Thyroid gland (tissue), 4 donors: ENCODE measurements around the gene CHEK1. TPM values are rescaled to one million over a fixed set of nuclear protein-coding genes. Genes with fewer than 3 reads are reported as not detected.

ENCODE experiments used
- DNase-seq, 2 donors: peaks; one replicate each; pipeline ENCODE4 v3.0.0-alpha.2; 2019
- H3K27ac ChIP-seq, 3 donors: fragments of 200-600 bp; sonication (generic); 1 replicate in 2 of 3; 2 replicates in 1 of 3; pipeline ENCODE4 v1.5.1; 2016 to 2019; ENCODE audit warnings: mild to moderate bottlenecking in 1 of 3, moderate library complexity in 1 of 3
- H3K27me3 ChIP-seq: fragments of 200-600 bp; sonication (generic); one replicate; pipeline ENCODE4 v1.5.1; 2019
- H3K36me3 ChIP-seq, 2 donors: fragments of 200-600 bp; sonication (generic); one replicate each; pipeline ENCODE4 v1.5.1; 2016 to 2019
- H3K4me1 ChIP-seq, 2 donors: fragments of 200-600 bp; sonication (generic); one replicate each; pipeline ENCODE4 v1.5.1; 2017 to 2019
- H3K4me3 ChIP-seq, 3 donors: fragments of 200-600 bp; sonication (generic); replicated peaks in 1 of 3; 1 replicate in 2 of 3; 2 replicates in 1 of 3; pipeline ENCODE4 v1.5.1; 2016; ENCODE audit warnings: mild to moderate bottlenecking in 1 of 3
- H3K9me3 ChIP-seq: fragments of 200-600 bp; sonication (generic); one replicate; pipeline ENCODE4 v1.5.1; 2017
- CTCF ChIP-seq, 6 experiments: fragments of 200-600 bp in 3 of 6; fragments of 450-650 bp in 3 of 6; sonication (generic) in 3 of 6; IDR thresholded peaks; one replicate each; pipeline ENCODE4 v1.5.1; 2016 to 2019; ENCODE audit warnings: antibody characterized with exemption in 6 of 6, mild to moderate bottlenecking in 2 of 6, inconsistent platforms in 1 of 6, moderate library complexity in 1 of 6
- POLR2A ChIP-seq, 2 donors: fragments of 450-650 bp; IDR thresholded peaks; one replicate each; pipeline ENCODE4 v1.6.1; 2017; ENCODE audit warnings: antibody characterized with exemption in 2 of 2, mild to moderate bottlenecking in 2 of 2, moderate library complexity in 1 of 2
- WGBS, 2 donors: methylation state at CpG; one replicate each; pipeline ENCODE4 v1.1.5; 2017; 5-methylcytosine and 5-hydroxymethylcytosine counted together
- intact Hi-C: fragments of 100-400 bp; cut with DNase I; formaldehyde crosslinking; loops from one replicate; pipeline ENCODE4 v1.15.1; 2023
- total RNA-seq, 4 donors: library from RNA; depleted of rRNA; stranded (reverse); fragments of >200 nt; gene quantifications; one replicate each; pipeline ENCODE4 v1.2.3, GENCODE V29; 2016

CHEK1 gene
- total RNA-seq, 4 donors from 2014 or later, result 0.78 to 3.4 (median 1.4) TPM

GRCh38 chr11:125685228-125685627 lies 60.3 kb downstream of the CHEK1 start:
- Histone ChIP-seq H3K27me3 (no peaks in the 10 kb centered on the region), H3K9me3 (no peaks in the 10 kb centered on the region), H3K4me3 (no peak overlapping the region), H3K4me1 (no peaks in the 10 kb centered on the region), H3K27ac (no peak overlapping the region), H3K36me3 (no peaks in the 10 kb centered on the region)
- TF ChIP-seq POLR2A (IDR thresholded peaks at IDR 0.05) (no peak), CTCF (IDR thresholded peaks at IDR 0.05) (no peak)
- DNase-seq, result no peak
- intact Hi-C loops, result no loop called here
- WGBS, 2 donors, result 62 to 67% methylated on average over 9 of the region's 9 CpGs

GRCh38 chr11:125688066-125688465 lies 63.1 kb downstream of the CHEK1 start:
- 96 to 97% methylated on average over 9 to 11 of the region's 11 CpGs for WGBS, 2 donors
- Histone ChIP-seq H3K27ac (no peak overlapping the region), H3K4me1 (no peaks in the 10 kb centered on the region), H3K36me3 (no peaks in the 10 kb centered on the region), H3K4me3 (no peak overlapping the region), H3K27me3 (no peaks in the 10 kb centered on the region), H3K9me3 (no peaks in the 10 kb centered on the region)
- TF ChIP-seq CTCF (IDR thresholded peaks at IDR 0.05) (no peak), POLR2A (IDR thresholded peaks at IDR 0.05) (no peak)
- intact Hi-C loops, result no loop called here
- DNase-seq, result no peak

- no peak for DNase-seq
Observed at GRCh38 chr11:125688632-125689031, 63.7 kb downstream of the CHEK1 start.

GRCh38 chr11:125689274-125689859 lies 64.4 kb downstream of the CHEK1 start:
- Histone ChIP-seq H3K36me3 (no peaks in the 10 kb centered on the region), H3K27me3 (no peaks in the 10 kb centered on the region), H3K27ac (no peak overlapping the region), H3K9me3 (no peaks in the 10 kb centered on the region), H3K4me1 (no peaks in the 10 kb centered on the region), H3K4me3 (no peak overlapping the region)
- 82 to 91% methylated on average over 6 of the region's 6 CpGs for WGBS, 2 donors
- intact Hi-C loops, result no loop called here
- DNase-seq, result no peak
- no peak for TF ChIP-seq CTCF (IDR thresholded peaks at IDR 0.05)
- TF ChIP-seq POLR2A (IDR thresholded peaks at IDR 0.05), result no peak

More at GRCh38 chr11:125688632-125689031, 63.7 kb downstream of the CHEK1 start:
- H3K9me3 ChIP-seq, result no peaks in the 10 kb centered on the region
- no peak overlapping the region for H3K4me3 ChIP-seq
- TF ChIP-seq CTCF (IDR thresholded peaks at IDR 0.05) (no peak), POLR2A (IDR thresholded peaks at IDR 0.05) (no peak)
- H3K27ac ChIP-seq, result no peak overlapping the region
- H3K36me3 ChIP-seq, result no peaks in the 10 kb centered on the region
- intact Hi-C loops, result no loop called here
- H3K4me1 ChIP-seq, result no peaks in the 10 kb centered on the region
- H3K27me3 ChIP-seq, result no peaks in the 10 kb centered on the region
- WGBS, 2 donors, result 89 to 90% methylated on average over 2 to 3 of the region's 3 CpGs

- TF ChIP-seq CTCF (IDR thresholded peaks at IDR 0.05) (no peak), POLR2A (IDR thresholded peaks at IDR 0.05) (no peak)
- intact Hi-C loops, result no loop called here
- no peaks in the 10 kb centered on the region for H3K27me3 ChIP-seq
- H3K27ac ChIP-seq, result no peak overlapping the region
- 93 to 94% methylated on average over 2 of the region's 2 CpGs for WGBS, 2 donors
- DNase-seq, result no peak
- no peaks in the 10 kb centered on the region for H3K9me3 ChIP-seq
- H3K4me1 ChIP-seq, result no peaks in the 10 kb centered on the region
- H3K4me3 ChIP-seq, result no peak overlapping the region
- no peaks in the 10 kb centered on the region for H3K36me3 ChIP-seq
Observed at GRCh38 chr11:125690006-125690405, 65.0 kb downstream of the CHEK1 start.
